Stomach (tissue), 4 donors: ENCODE results near the gene PCDHGA1.
"Not testable (repeated sequence)": the region's sequence is repeated elsewhere in the genome, so short reads cannot be mapped to it uniquely, and the experiment has no call there.

Experiments used
- POLR2AphosphoS5 ChIP-seq, 3 donors: sonication (generic); formaldehyde crosslinking; IDR thresholded peaks; one replicate each; pipeline ENCODE4 v1.6.1; 2016; ENCODE audit warnings: antibody characterized with exemption in 3 of 3
- TF ChIP-seq, protein P1 (sequence below), 7 experiments: fragments of 450-650 bp in 4 of 7; fragments of 200-600 bp in 3 of 7; sonication (generic) in 3 of 7; IDR thresholded peaks; one replicate each; pipeline ENCODE4 v1.5.1; 2016 to 2019; ENCODE audit warnings: antibody characterized with exemption in 7 of 7, control low read depth in 2 of 7, mild to moderate bottlenecking in 1 of 7

DNA sequence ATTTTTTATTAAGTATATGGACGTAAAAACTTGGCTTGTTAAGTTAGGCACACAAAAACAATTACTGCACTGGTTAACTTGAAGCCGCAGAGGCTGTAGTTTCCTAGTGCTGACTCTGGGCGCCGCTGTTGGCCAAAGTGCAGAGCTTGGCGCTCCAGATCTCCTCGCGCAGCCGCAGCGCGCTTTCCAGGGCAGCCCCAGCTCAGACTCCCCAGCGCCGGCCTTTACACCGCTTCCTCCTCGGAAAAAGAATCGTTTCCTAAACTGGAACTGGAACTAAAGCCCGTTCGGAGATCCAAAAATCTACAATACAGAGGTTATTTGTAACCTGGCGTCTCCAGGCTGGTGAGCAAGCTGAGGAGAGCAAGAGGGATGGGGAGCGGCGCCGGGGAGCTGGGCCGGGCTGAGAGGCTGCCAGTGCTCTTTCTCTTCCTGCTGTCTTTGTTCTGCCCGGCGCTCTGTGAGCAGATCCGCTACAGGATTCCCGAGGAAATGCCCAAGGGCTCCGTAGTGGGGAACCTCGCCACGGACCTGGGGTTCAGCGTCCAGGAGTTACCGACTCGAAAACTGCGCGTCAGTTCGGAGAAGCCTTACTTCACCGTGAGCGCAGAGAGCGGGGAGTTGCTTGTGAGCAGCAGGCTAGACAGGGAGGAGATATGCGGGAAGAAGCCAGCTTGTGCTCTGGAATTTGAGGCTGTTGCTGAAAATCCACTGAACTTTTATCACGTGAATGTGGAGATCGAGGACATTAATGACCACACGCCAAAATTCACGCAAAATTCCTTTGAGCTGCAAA is 67.6 kb downstream of the PCDHGA1 start, which contains the start of gene PCDHGB5:
- TF ChIP-seq, protein P1, sequence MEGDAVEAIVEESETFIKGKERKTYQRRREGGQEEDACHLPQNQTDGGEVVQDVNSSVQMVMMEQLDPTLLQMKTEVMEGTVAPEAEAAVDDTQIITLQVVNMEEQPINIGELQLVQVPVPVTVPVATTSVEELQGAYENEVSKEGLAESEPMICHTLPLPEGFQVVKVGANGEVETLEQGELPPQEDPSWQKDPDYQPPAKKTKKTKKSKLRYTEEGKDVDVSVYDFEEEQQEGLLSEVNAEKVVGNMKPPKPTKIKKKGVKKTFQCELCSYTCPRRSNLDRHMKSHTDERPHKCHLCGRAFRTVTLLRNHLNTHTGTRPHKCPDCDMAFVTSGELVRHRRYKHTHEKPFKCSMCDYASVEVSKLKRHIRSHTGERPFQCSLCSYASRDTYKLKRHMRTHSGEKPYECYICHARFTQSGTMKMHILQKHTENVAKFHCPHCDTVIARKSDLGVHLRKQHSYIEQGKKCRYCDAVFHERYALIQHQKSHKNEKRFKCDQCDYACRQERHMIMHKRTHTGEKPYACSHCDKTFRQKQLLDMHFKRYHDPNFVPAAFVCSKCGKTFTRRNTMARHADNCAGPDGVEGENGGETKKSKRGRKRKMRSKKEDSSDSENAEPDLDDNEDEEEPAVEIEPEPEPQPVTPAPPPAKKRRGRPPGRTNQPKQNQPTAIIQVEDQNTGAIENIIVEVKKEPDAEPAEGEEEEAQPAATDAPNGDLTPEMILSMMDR (IDR thresholded peaks at IDR 0.05) = peak in 4 of 7 experiments; percentile 25 to 41 (median 38)
- TF ChIP-seq POLR2AphosphoS5 (IDR thresholded peaks at IDR 0.05) = not testable (repeated sequence)
